ENCODE data around the gene KIAA0319L.

DNA sequence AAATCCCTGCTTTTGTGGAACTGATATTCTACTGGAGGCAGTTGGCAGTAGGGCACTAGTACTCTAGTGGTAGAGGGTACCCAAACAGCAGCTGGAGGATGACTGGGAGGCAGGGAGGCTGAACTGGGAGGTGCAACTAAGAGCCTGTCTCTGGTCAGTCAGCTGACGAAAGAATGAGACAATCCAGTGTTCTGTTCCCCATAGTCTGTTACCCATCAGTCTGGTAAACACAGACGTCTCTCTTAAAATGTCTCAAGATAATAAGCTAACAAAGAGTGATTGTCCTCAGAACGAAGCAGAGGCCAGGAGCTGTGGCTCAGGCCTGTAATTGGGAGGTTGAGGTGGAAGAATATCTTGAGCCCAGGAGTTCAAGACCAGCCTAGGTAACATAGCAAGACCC is 46.3 kb upstream of the KIAA0319L start:
- TF ChIP-seq, protein P1, sequence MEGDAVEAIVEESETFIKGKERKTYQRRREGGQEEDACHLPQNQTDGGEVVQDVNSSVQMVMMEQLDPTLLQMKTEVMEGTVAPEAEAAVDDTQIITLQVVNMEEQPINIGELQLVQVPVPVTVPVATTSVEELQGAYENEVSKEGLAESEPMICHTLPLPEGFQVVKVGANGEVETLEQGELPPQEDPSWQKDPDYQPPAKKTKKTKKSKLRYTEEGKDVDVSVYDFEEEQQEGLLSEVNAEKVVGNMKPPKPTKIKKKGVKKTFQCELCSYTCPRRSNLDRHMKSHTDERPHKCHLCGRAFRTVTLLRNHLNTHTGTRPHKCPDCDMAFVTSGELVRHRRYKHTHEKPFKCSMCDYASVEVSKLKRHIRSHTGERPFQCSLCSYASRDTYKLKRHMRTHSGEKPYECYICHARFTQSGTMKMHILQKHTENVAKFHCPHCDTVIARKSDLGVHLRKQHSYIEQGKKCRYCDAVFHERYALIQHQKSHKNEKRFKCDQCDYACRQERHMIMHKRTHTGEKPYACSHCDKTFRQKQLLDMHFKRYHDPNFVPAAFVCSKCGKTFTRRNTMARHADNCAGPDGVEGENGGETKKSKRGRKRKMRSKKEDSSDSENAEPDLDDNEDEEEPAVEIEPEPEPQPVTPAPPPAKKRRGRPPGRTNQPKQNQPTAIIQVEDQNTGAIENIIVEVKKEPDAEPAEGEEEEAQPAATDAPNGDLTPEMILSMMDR (IDR thresholded peaks at IDR 0.05), result no peak
- no peak for TF ChIP-seq POLR2A (IDR thresholded peaks at IDR 0.05)

Measured in prostate gland (tissue), 2 donors.